Transverse colon (tissue), 4 donors: ENCODE results near the gene SRP14.

ENCODE experiments used
- CTCF ChIP-seq, 5 experiments: fragments of 200-600 bp in 3 of 5; fragments of 450-650 bp in 2 of 5; sonication (generic) in 3 of 5; IDR thresholded peaks; 1 replicate in 2 of 5; 2 replicates in 3 of 5; pipeline ENCODE4 v1.5.1; 2016 to 2017; ENCODE audit warnings: antibody characterized with exemption in 5 of 5, inconsistent platforms in 3 of 5, mild to moderate bottlenecking in 2 of 5, moderate library complexity in 1 of 5
- EP300 ChIP-seq: sonication (generic); formaldehyde crosslinking; IDR thresholded peaks from one replicate; pipeline ENCODE4 v1.6.1; 2017; ENCODE audit warnings: antibody characterized with exemption, low read depth
- POLR2A ChIP-seq: fragments of 450-650 bp; IDR thresholded peaks from one replicate; pipeline ENCODE4 v1.6.1; 2016; ENCODE audit warnings: antibody characterized with exemption, mild to moderate bottlenecking, moderate library complexity
- POLR2AphosphoS5 ChIP-seq, 3 donors: sonication (generic); formaldehyde crosslinking; IDR thresholded peaks; one replicate each; pipeline ENCODE4 v1.6.1; 2016; ENCODE audit warnings: antibody characterized with exemption in 3 of 3

DNA sequence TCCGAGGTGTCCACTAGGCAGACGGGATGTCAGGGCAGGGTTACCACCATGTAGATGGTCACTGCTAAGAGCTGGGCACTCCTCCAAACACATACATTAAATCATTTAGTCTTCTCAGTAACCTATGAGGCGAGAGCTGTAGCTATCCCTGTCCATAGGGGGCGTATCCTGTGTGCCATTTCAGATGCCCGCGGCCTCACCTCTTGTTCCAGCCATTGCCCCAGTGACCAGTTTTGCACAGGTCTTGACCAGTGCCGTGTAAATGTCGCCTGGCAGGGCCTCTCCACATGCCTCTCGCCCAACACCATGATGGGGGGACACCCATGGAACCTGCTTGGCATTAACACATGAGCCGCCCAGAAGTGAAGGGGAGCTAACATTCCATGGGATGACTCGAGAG, 20.8 kb upstream of the SRP14 start:
- TF ChIP-seq POLR2A (no peak), CTCF (IDR thresholded peaks at IDR 0.05) (no peak), POLR2AphosphoS5 (IDR thresholded peaks at IDR 0.05) (no peak), EP300 (no peak)
